Neutrophil (primary cell): ENCODE measurements around the gene RAP1A.
"Not testable (repeated sequence)": the region's sequence is repeated elsewhere in the genome, so short reads cannot be mapped to it uniquely, and the experiment has no call there.

Experiments
- H3K27ac ChIP-seq: fragments of 200-600 bp; sonication (generic); 2 replicates; pipeline ENCODE4 v1.5.1; 2016; ENCODE audit warnings: mild to moderate bottlenecking, moderate library complexity
- H3K27me3 ChIP-seq: fragments of 200-600 bp; sonication (generic); 2 replicates; pipeline ENCODE4 v1.6.0; 2016; ENCODE audit warnings: mild to moderate bottlenecking
- H3K36me3 ChIP-seq: fragments of 200-600 bp; sonication (generic); 2 replicates; pipeline ENCODE4 v1.5.1; 2017
- H3K4me1 ChIP-seq, 2 experiments: fragments of 200-600 bp in 1 of 2; sonication (generic) in 1 of 2; 1 replicate in 1 of 2; 2 replicates in 1 of 2; pipeline versions ENCODE4 v1.5.1 to v1.6.1; 2013 to 2016; ENCODE audit warnings: low read depth in 1 of 2, low read length in 1 of 2, mild to moderate bottlenecking in 1 of 2, moderate library complexity in 1 of 2; ENCODE audit not compliant: control insufficient read depth in 1 of 2, insufficient read depth in 1 of 2
- H3K4me3 ChIP-seq, 2 experiments: fragments of 200-600 bp in 1 of 2; sonication (generic) in 1 of 2; 1 replicate in 1 of 2; 2 replicates in 1 of 2; pipeline ENCODE4 v1.5.1; 2013 to 2016; ENCODE audit warnings: low read depth in 1 of 2, low read length in 1 of 2, mild to moderate bottlenecking in 1 of 2, moderate library complexity in 1 of 2
- H3K9me3 ChIP-seq: fragments of 200-600 bp; sonication (generic); 2 replicates; pipeline ENCODE4 v1.5.1; 2016
- TF ChIP-seq, protein P1 (sequence below): fragments of 200-600 bp; sonication (generic); IDR thresholded peaks from 2 replicates; pipeline ENCODE4 v1.5.1; 2016; ENCODE audit warnings: antibody characterized with exemption

The RAP1A gene

DNA sequence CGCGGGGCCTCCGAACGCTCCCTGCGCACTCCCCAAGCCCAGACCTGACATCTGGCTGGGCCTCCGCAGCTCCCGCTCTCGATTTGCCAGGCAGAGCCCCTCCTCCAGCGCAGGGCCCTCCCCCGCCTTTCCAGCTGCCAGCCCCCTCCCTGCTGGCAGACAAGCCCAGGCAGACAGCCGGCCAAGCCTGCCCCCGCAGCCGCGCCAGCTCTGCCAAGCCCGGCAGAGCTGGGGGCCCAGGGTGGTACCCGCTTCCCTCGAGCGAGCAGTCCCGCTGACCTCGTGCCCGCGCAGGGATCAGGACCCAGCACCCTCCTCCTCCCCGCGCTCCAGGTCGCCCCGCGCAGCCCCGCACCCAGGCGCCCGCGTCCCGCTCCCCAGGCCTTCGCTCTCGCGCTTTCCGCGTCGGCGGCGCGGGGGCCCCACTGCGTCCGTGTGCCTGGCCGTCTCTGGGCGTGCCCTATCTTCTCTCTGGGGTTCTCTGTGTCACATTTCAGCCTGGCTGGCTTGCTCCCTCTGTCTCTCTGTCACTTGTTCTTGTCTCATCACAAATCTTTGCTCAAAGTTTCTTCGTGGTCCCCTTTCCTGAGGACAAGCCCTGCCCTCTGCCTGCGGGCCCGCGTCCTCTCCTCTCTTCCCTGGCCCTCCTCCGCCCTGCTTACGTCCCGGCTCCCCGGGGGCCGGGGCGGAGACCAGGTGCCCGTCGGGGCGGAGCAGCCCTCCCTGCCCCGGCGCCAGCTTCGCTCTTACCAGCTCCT lies 119.0 kb downstream of the RAP1A start:
- H3K27me3 ChIP-seq: peaks cover 38% of the 10 kb centered on the region
- TF ChIP-seq, protein P1, sequence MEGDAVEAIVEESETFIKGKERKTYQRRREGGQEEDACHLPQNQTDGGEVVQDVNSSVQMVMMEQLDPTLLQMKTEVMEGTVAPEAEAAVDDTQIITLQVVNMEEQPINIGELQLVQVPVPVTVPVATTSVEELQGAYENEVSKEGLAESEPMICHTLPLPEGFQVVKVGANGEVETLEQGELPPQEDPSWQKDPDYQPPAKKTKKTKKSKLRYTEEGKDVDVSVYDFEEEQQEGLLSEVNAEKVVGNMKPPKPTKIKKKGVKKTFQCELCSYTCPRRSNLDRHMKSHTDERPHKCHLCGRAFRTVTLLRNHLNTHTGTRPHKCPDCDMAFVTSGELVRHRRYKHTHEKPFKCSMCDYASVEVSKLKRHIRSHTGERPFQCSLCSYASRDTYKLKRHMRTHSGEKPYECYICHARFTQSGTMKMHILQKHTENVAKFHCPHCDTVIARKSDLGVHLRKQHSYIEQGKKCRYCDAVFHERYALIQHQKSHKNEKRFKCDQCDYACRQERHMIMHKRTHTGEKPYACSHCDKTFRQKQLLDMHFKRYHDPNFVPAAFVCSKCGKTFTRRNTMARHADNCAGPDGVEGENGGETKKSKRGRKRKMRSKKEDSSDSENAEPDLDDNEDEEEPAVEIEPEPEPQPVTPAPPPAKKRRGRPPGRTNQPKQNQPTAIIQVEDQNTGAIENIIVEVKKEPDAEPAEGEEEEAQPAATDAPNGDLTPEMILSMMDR: no peak
- H3K4me1 ChIP-seq: peaks cover 64 to 66% of the 10 kb centered on the region in 2 experiments
- H3K27ac ChIP-seq: peak overlapping the region; percentile 98
- H3K9me3 ChIP-seq: no peaks in the 10 kb centered on the region
- H3K4me3 ChIP-seq: peak overlapping the region; percentile 93 to 99
- peaks cover 34% of the 10 kb centered on the region for H3K36me3 ChIP-seq

DNA sequence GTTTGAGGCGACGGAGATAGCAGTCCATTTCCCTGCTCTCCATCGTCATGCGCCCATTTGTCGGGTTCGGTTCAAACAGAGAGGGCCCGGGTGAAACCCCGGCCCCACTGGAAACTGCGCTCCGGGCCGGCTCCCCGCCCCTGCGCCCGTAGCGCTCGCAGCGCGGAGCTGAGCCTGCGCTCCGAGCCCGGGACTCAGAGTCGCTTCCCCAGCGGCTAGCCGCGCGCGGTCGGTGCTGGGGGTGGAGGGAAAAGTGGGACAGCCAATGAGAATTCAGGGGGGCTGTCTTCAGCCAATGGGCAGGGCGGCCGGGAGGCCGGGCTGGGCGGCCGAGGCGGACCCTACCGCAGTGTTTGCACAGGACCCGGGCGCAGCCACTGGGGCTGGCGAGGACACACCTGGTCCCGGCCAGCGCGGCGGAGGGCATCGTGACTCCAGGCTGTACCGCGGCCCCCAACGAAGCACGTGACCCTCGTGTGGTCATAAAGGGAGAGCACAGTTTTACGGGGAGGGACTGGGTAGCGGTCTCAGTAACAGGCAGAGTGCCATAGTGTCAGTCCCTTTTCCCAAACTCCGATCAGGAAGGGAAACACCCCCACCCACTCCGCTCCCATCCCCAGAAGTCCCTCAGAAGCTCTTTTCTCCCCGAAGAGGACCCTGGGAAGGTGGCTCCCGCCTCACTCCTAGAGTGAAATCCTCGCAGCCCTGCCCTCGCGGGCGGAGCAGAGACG lies 119.8 kb downstream of the RAP1A start, which contains the start of gene INKA2:
Gene INKA2 (minus strand): TSS at position 202 of the 731 bp plus-strand sequence. CDS start 153 bp downstream, at position 49.
- H3K4me3 ChIP-seq: peak within 1 kb of the TSS; percentile 93 to 99
- H3K27me3 ChIP-seq: peaks cover 45% of the 10 kb centered on the region
- TF ChIP-seq, protein P1: peak; percentile 76
- H3K27ac ChIP-seq: peak within 1 kb of the TSS; percentile 98
- peaks cover 57 to 58% of the 10 kb centered on the region in 2 experiments for H3K4me1 ChIP-seq
- H3K9me3 ChIP-seq: no peaks in the 10 kb centered on the region
- H3K36me3 ChIP-seq: peaks cover 33% of the 10 kb centered on the region

DNA sequence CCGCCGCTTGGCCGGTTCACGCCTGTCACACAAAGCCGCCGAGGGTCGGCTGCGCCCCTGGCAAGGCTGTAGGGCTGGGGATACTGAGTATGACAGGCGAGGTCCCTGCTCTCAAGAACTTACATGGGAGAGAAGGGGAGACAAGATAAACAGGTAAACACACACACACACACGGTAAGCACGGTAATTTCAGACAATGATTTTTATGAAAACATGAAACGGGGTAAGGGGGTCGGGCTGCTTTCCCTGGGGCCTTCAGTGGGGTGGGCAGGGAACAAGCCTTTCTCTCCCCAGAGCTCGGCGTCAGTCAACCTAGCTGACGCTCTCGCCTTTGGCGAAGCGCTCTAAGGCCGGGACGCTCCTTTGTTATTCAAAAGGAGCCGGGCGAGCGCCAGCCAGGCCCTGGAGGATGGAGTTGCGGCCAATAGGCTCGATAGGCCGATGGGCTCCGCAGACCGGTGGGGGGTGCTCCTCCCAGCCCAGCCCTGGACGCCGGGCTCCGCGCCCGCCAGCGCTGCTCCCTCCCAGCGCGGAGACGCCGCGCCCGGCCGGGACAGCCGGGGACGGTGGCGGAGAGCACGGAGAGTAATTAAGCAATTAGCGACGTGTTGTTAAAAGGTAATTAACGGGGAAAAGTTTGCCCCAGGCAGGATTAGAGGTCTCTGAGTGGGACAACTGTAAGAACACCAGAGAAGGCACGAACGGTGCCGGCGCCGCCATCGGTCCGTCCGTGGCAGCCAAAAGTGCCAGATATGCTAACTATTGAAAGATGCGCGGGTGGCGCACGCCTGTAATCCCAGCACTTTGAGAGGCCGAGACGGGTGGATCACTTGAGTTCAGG lies 120.6 kb downstream of the RAP1A start:
- peak overlapping the region; percentile 98 for H3K27ac ChIP-seq
- TF ChIP-seq, protein P1: no peak
- H3K27me3 ChIP-seq: peaks cover 48% of the 10 kb centered on the region
- H3K9me3 ChIP-seq: no peaks in the 10 kb centered on the region
- peaks cover 25% of the 10 kb centered on the region for H3K36me3 ChIP-seq
- peaks cover 49 to 50% of the 10 kb centered on the region in 2 experiments for H3K4me1 ChIP-seq
- peak overlapping the region; percentile 93 to 99 for H3K4me3 ChIP-seq

DNA sequence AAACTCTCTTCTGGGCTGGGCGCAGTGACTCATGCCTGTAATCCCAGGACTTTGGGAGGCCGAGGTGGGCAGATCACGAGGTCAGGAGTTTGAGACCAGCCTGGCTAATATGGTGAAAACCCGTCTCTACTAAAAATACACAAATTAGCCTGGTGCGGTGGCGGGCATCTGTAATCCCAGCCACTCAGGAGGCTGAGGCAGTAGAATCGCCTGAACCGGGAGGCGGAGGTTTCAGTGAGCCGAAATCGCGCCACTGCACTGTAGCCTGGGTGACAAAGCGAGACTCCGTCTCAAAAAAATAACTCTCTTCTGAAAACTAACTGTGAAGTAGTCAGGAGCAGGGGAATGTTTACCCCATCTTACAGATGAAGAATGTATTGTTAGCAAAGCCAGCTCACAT lies 122.7 kb downstream of the RAP1A start:
- not testable (repeated sequence) for H3K36me3 ChIP-seq, H3K9me3 ChIP-seq, H3K27ac ChIP-seq, H3K4me3 ChIP-seq
- Histone ChIP-seq H3K4me1 (peaks cover 28 to 33% of the 10 kb centered on the region in 2 experiments), H3K27me3 (peaks cover 48% of the 10 kb centered on the region)

DNA sequence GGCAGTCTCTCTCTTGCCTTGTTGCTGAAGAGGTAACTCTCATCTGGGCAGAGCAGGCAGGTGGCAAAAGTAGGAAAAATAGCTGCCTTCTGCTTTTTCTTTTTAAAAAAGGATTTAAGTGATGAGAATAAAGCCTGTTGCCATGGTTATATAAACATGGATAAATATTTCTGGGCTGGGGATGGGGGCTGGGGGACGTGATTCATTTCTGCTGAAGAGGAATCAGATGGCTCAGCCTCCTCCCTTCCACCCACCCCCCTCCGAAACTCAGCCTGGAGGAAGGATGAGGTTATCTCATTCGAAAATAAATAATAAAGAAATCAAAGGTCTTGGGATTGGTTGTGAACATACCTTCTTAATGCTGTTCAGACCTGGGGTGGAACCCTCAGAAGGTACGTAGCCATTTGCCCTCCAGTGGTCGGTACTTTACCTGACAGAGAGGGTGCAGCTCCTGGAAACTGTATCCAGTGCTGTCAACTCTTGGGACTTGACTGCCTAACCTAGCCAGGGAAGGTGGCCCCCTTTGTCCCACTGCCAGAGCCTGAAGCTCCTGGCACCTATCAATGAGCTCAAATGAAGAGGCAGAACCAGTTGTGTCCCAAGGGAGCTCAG lies 123.5 kb downstream of the RAP1A start:
- H3K4me1 ChIP-seq: peaks cover 20 to 32% of the 10 kb centered on the region in 2 experiments
- peaks cover 48% of the 10 kb centered on the region for H3K27me3 ChIP-seq
- no peaks in the 10 kb centered on the region for H3K36me3 ChIP-seq
- TF ChIP-seq, protein P1: no peak
- no peak overlapping the region for H3K27ac ChIP-seq
- no peaks in the 10 kb centered on the region for H3K9me3 ChIP-seq
- no peak overlapping the region for H3K4me3 ChIP-seq
